Neural cell (in vitro differentiated cells): ENCODE results near the gene CCDC85C. TPM values are rescaled to one million over a fixed set of nuclear protein-coding genes. Genes with fewer than 3 reads are reported as not detected.

ENCODE experiments used
- H2AFZ ChIP-seq: fragments of 200-600, 300-800 bp; sonication (generic), shearing (Covaris generic); 2 replicates; pipeline ENCODE4 v1.6.0; 2014; ENCODE audit warnings: low read depth, mild to moderate bottlenecking, antibody characterized with exemption, low read length, moderate library complexity
- H3F3A ChIP-seq: fragments of 200-600 bp; shearing (Covaris generic); 2 replicates; pipeline ENCODE4 v1.6.1; 2016; ENCODE audit warnings: mild to moderate bottlenecking, moderate library complexity, mixed read lengths, antibody characterized with exemption, low read length; ENCODE audit not compliant: insufficient read depth, poor library complexity, severe bottlenecking
- H3K27ac ChIP-seq: fragments of 200-600, 300-800 bp; sonication (generic), shearing (Covaris generic); 2 replicates; pipeline ENCODE4 v1.5.1; 2014; ENCODE audit warnings: mild to moderate bottlenecking, low read length, moderate library complexity
- H3K27me3 ChIP-seq: fragments of 300-800, 200-600 bp; sonication (generic), shearing (Covaris generic); 2 replicates; pipeline ENCODE4 v1.6.0; 2014; ENCODE audit warnings: mild to moderate bottlenecking, low read depth, low read length, moderate library complexity; ENCODE audit not compliant: insufficient read depth
- H3K36me3 ChIP-seq: fragments of 300-800, 200-600 bp; sonication (generic), shearing (Covaris generic); 2 replicates; pipeline ENCODE4 v1.5.1; 2014; ENCODE audit warnings: mild to moderate bottlenecking, antibody characterized with exemption, low read length, moderate library complexity; ENCODE audit not compliant: insufficient read depth
- H3K4me2 ChIP-seq: fragments of 300-800, 200-600 bp; sonication (generic), shearing (Covaris generic); 2 replicates; pipeline ENCODE4 v1.6.0; 2014; ENCODE audit warnings: mild to moderate bottlenecking, low read length
- H3K4me3 ChIP-seq: fragments of 300-800, 200-600 bp; sonication (generic), shearing (Covaris generic); 2 replicates; pipeline ENCODE4 v1.5.1; 2014; ENCODE audit warnings: mild to moderate bottlenecking, low read length, moderate library complexity
- H3K79me2 ChIP-seq: fragments of 200-600 bp; shearing (Covaris generic); replicated peaks from 2 replicates; pipeline ENCODE4 v1.6.0; 2014; ENCODE audit warnings: mild to moderate bottlenecking, low read length, moderate library complexity; ENCODE audit not compliant: insufficient read depth
- H3K9ac ChIP-seq: fragments of 300-800, 200-600 bp; sonication (generic), shearing (Covaris generic); 2 replicates; pipeline ENCODE4 v1.6.1; 2016; ENCODE audit warnings: mild to moderate bottlenecking, low read length, mixed read lengths
- H3K9me2 ChIP-seq: fragments of 200-600 bp; shearing (Covaris generic); 2 replicates; pipeline ENCODE4 v1.6.1; 2016; ENCODE audit warnings: mild to moderate bottlenecking, low read length, mixed read lengths; ENCODE audit not compliant: insufficient read depth
- H3K9me3 ChIP-seq: fragments of 200-600, 300-800 bp; sonication (generic), shearing (Covaris generic); 2 replicates; pipeline ENCODE4 v1.6.1; 2016; ENCODE audit warnings: mild to moderate bottlenecking, mixed run types, low read length, moderate library complexity, mixed read lengths
- H4K20me1 ChIP-seq: fragments of 200-600 bp; shearing (Covaris generic); 2 replicates; pipeline ENCODE4 v1.6.1; 2016; ENCODE audit warnings: mild to moderate bottlenecking, mixed run types; ENCODE audit not compliant: insufficient read depth
- EP300 ChIP-seq: fragments of 450-650 bp; conservative IDR thresholded peaks from 2 replicates; pipeline ENCODE4 v1.6.1; 2014; ENCODE audit warnings: antibody characterized with exemption, mild to moderate bottlenecking, moderate library complexity; ENCODE audit not compliant: poor library complexity, severe bottlenecking
- EZH2 ChIP-seq: fragments of 200-600, 300-800 bp; shearing (Covaris generic), sonication (generic); IDR thresholded peaks from 2 replicates; pipeline ENCODE4 v1.6.1; 2014; ENCODE audit warnings: antibody characterized with exemption, low read length, borderline replicate concordance, mild to moderate bottlenecking; ENCODE audit not compliant: insufficient read depth, poor library complexity, severe bottlenecking
- MXI1 ChIP-seq: fragments of 450-650 bp; conservative IDR thresholded peaks from 2 replicates; pipeline ENCODE4 v1.6.1; 2014; ENCODE audit warnings: antibody characterized with exemption, mild to moderate bottlenecking; ENCODE audit not compliant: poor library complexity, severe bottlenecking
- POLR2AphosphoS5 ChIP-seq: IDR thresholded peaks from 2 replicates; pipeline ENCODE4 v1.6.1; 2012
- RAD21 ChIP-seq: fragments of 450-650 bp; conservative IDR thresholded peaks from 2 replicates; pipeline ENCODE4 v1.6.1; 2014; ENCODE audit warnings: antibody characterized with exemption, mild to moderate bottlenecking, moderate library complexity
- SMC3 ChIP-seq: fragments of 450-650 bp; conservative IDR thresholded peaks from 2 replicates; pipeline ENCODE4 v1.6.1; 2014; ENCODE audit warnings: antibody characterized with exemption, mild to moderate bottlenecking, moderate library complexity; ENCODE audit not compliant: poor library complexity
- TAF1 ChIP-seq: IDR thresholded peaks from 2 replicates; pipeline ENCODE4 v1.6.1; 2012; ENCODE audit warnings: low read depth
- polyA plus RNA-seq: library from polyadenylated mRNA; depleted of rRNA; stranded (reverse); fragments of >200 nt; gene quantifications from 2 replicates; pipeline ENCODE4 v1.2.3, GENCODE V29; 2014
- TF ChIP-seq, protein P1 (sequence below): IDR thresholded peaks from 2 replicates; pipeline ENCODE4 v1.6.1; 2012; ENCODE audit warnings: borderline replicate concordance
- TF ChIP-seq, protein P2 (sequence below): fragments of 450-650 bp; IDR thresholded peaks from 2 replicates; pipeline ENCODE4 v1.5.1; 2014; ENCODE audit warnings: antibody characterized with exemption, mild to moderate bottlenecking, moderate library complexity; ENCODE audit not compliant: poor library complexity, severe bottlenecking

CCDC85C gene
- polyA plus RNA-seq, 1 donor from 2014 or later: 24.8 TPM

DNA sequence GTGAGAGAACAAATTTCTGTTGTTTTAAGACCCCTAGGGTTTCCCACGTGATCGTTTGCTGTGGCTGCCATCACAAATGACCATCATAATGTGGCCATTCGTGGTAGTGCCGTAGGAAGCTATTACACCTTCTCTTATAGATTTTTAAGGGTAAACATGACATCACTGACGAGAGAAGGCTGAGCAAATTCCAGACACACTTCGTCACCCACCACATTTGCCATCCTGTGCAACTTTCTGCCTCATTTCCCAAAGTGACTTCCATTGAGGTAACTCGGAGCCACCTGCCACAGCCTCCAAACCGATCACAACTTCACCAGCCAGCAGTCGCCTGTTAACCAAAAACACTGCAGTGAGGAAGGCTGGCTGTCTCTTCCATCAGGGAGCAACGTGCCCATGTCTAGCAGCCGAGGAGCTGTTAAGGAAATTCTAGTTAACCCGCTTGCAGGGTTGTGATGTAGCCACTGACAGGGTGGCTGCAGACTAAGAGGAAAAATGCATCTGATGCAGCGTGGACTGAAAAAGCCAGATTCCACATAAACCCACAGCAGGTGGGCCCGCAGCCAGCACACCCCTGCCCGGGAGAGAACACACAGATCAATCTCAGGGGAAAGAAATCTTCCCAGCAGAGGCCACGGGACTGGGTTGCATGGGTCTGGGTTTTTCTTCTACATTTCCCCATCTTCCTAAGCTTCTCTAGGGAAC lies 44.6 kb downstream of the CCDC85C start:
- Histone ChIP-seq H3K27me3 (no peaks in the 10 kb centered on the region), H2AFZ (no peak overlapping the region), H3K27ac (no peak overlapping the region), H3K79me2 (peaks cover 12% of the 10 kb centered on the region), H3K9me2 (no peaks in the 10 kb centered on the region), H4K20me1 (no peaks in the 10 kb centered on the region), H3F3A (no peaks in the 10 kb centered on the region), H3K9me3 (no peaks in the 10 kb centered on the region), H3K36me3 (no peaks in the 10 kb centered on the region), H3K4me2 (no peak overlapping the region), H3K4me3 (no peak overlapping the region), H3K9ac (no peak overlapping the region)
- TF ChIP-seq, protein P1, sequence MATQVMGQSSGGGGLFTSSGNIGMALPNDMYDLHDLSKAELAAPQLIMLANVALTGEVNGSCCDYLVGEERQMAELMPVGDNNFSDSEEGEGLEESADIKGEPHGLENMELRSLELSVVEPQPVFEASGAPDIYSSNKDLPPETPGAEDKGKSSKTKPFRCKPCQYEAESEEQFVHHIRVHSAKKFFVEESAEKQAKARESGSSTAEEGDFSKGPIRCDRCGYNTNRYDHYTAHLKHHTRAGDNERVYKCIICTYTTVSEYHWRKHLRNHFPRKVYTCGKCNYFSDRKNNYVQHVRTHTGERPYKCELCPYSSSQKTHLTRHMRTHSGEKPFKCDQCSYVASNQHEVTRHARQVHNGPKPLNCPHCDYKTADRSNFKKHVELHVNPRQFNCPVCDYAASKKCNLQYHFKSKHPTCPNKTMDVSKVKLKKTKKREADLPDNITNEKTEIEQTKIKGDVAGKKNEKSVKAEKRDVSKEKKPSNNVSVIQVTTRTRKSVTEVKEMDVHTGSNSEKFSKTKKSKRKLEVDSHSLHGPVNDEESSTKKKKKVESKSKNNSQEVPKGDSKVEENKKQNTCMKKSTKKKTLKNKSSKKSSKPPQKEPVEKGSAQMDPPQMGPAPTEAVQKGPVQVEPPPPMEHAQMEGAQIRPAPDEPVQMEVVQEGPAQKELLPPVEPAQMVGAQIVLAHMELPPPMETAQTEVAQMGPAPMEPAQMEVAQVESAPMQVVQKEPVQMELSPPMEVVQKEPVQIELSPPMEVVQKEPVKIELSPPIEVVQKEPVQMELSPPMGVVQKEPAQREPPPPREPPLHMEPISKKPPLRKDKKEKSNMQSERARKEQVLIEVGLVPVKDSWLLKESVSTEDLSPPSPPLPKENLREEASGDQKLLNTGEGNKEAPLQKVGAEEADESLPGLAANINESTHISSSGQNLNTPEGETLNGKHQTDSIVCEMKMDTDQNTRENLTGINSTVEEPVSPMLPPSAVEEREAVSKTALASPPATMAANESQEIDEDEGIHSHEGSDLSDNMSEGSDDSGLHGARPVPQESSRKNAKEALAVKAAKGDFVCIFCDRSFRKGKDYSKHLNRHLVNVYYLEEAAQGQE: no peak
- TF ChIP-seq TAF1 (no peak), EZH2 (no peak), MXI1 (no peak), SMC3 (no peak), POLR2AphosphoS5 (no peak), RAD21 (no peak), EP300 (no peak)
- TF ChIP-seq, protein P2, sequence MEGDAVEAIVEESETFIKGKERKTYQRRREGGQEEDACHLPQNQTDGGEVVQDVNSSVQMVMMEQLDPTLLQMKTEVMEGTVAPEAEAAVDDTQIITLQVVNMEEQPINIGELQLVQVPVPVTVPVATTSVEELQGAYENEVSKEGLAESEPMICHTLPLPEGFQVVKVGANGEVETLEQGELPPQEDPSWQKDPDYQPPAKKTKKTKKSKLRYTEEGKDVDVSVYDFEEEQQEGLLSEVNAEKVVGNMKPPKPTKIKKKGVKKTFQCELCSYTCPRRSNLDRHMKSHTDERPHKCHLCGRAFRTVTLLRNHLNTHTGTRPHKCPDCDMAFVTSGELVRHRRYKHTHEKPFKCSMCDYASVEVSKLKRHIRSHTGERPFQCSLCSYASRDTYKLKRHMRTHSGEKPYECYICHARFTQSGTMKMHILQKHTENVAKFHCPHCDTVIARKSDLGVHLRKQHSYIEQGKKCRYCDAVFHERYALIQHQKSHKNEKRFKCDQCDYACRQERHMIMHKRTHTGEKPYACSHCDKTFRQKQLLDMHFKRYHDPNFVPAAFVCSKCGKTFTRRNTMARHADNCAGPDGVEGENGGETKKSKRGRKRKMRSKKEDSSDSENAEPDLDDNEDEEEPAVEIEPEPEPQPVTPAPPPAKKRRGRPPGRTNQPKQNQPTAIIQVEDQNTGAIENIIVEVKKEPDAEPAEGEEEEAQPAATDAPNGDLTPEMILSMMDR: no peak

GRCh38 chr14:99556134-99556791 lies 47.7 kb downstream of the CCDC85C start:
- Histone ChIP-seq H4K20me1 (no peaks in the 10 kb centered on the region), H3K9me2 (no peaks in the 10 kb centered on the region), H3K27me3 (no peaks in the 10 kb centered on the region), H2AFZ (no peak overlapping the region), H3K9me3 (no peaks in the 10 kb centered on the region), H3K9ac (no peak overlapping the region), H3K79me2 (peaks cover 8% of the 10 kb centered on the region), H3K4me2 (no peak overlapping the region), H3K36me3 (no peaks in the 10 kb centered on the region), H3K27ac (no peak overlapping the region), H3F3A (no peaks in the 10 kb centered on the region), H3K4me3 (no peak overlapping the region)
- TF ChIP-seq, protein P1: no peak
- TF ChIP-seq, protein P2: no peak
- no peak for TF ChIP-seq RAD21
- no peak for TF ChIP-seq SMC3
- TF ChIP-seq MXI1: no peak
- no peak for TF ChIP-seq TAF1
- TF ChIP-seq EP300: no peak
- no peak for TF ChIP-seq EZH2
- TF ChIP-seq POLR2AphosphoS5: no peak
